ENCODE measurements around the gene RABGAP1. TPM values are rescaled to one million over a fixed set of nuclear protein-coding genes. Genes with fewer than 3 reads are reported as not detected.

RABGAP1 gene
- total RNA-seq, 1 donor from 2014 or later: 93.6 TPM

- no peak overlapping the region for H3K27ac Mint-ChIP-seq
- no peaks in the 10 kb centered on the region for H3K27me3 Mint-ChIP-seq
- TF ChIP-seq, protein P1, sequence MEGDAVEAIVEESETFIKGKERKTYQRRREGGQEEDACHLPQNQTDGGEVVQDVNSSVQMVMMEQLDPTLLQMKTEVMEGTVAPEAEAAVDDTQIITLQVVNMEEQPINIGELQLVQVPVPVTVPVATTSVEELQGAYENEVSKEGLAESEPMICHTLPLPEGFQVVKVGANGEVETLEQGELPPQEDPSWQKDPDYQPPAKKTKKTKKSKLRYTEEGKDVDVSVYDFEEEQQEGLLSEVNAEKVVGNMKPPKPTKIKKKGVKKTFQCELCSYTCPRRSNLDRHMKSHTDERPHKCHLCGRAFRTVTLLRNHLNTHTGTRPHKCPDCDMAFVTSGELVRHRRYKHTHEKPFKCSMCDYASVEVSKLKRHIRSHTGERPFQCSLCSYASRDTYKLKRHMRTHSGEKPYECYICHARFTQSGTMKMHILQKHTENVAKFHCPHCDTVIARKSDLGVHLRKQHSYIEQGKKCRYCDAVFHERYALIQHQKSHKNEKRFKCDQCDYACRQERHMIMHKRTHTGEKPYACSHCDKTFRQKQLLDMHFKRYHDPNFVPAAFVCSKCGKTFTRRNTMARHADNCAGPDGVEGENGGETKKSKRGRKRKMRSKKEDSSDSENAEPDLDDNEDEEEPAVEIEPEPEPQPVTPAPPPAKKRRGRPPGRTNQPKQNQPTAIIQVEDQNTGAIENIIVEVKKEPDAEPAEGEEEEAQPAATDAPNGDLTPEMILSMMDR (IDR thresholded peaks at IDR 0.05; ENCODE audit: unreplicated experiment): no peak
- no peak for DNase-seq (ENCODE audit: low spot score, unreplicated experiment)
- peaks cover 36% of the 10 kb centered on the region for H3K36me3 Mint-ChIP-seq (ENCODE audit: insufficient read depth)
- no peaks in the 10 kb centered on the region for H3K9me3 Mint-ChIP-seq (ENCODE audit: low read depth)
- peaks cover 6% of the 10 kb centered on the region for H3K4me1 Mint-ChIP-seq (ENCODE audit: low read depth)
- H3K4me3 Mint-ChIP-seq (ENCODE audit: low read depth): no peak overlapping the region
Observed at GRCh38 chr9:123098096-123098459, 157.3 kb downstream of the RABGAP1 start.

DNA sequence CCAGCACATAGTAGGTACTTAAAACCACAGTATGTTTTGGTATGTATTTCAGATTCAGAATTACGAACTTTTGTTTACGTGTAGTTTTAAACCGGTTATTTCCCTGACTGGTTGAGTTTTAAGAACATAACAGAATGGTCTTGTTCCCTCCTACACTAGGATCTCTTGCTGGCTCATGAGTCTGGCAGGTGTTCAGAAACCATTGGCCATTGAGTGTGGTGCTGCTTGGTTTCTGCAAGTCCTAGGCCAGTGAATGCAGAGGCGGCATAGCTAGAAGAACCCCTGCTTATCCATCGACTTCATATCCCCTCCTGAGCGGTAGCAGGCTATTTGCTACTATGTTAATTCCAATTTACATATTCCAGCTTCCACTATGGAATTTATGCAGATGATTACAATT lies 158.2 kb downstream of the RABGAP1 start:
- no peaks in the 10 kb centered on the region for H3K9me3 Mint-ChIP-seq (ENCODE audit: low read depth)
- H3K27me3 Mint-ChIP-seq: no peaks in the 10 kb centered on the region
- H3K36me3 Mint-ChIP-seq (ENCODE audit: insufficient read depth): peaks cover 30% of the 10 kb centered on the region
- TF ChIP-seq, protein P1 (IDR thresholded peaks at IDR 0.05; ENCODE audit: unreplicated experiment): no peak
- DNase-seq (ENCODE audit: low spot score, unreplicated experiment): no peak
- H3K4me1 Mint-ChIP-seq (ENCODE audit: low read depth): peaks cover 6% of the 10 kb centered on the region
- H3K4me3 Mint-ChIP-seq (ENCODE audit: low read depth): no peak overlapping the region
- H3K27ac Mint-ChIP-seq: no peak overlapping the region

DNA sequence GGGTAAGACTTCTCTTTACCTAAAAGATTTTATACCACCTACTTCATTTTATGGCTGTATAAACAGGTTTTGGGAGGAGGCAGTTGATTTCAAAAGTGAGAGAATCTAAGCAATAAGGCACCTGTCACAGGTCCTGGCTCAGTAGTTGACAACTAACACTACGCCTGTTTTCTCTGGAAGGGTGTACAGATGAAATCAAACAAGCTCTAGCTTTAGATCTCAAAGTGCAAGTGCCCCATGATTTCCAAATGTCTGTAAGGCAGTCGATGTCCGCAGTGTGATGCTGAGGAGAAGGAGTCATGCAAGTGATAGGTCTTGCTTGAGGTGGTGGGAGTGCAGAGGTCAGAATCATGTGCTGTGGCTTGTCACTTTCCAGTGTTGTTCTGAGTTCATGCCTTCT lies 158.7 kb downstream of the RABGAP1 start:
- TF ChIP-seq, protein P1 (IDR thresholded peaks at IDR 0.05; ENCODE audit: unreplicated experiment): no peak
- H3K36me3 Mint-ChIP-seq (ENCODE audit: insufficient read depth): peaks cover 28% of the 10 kb centered on the region
- H3K27ac Mint-ChIP-seq: no peak overlapping the region
- DNase-seq (ENCODE audit: low spot score, unreplicated experiment): no peak
- H3K4me3 Mint-ChIP-seq (ENCODE audit: low read depth): no peak overlapping the region
- H3K4me1 Mint-ChIP-seq (ENCODE audit: low read depth): peaks cover 6% of the 10 kb centered on the region
- H3K27me3 Mint-ChIP-seq: no peaks in the 10 kb centered on the region
- no peaks in the 10 kb centered on the region for H3K9me3 Mint-ChIP-seq (ENCODE audit: low read depth)

DNA sequence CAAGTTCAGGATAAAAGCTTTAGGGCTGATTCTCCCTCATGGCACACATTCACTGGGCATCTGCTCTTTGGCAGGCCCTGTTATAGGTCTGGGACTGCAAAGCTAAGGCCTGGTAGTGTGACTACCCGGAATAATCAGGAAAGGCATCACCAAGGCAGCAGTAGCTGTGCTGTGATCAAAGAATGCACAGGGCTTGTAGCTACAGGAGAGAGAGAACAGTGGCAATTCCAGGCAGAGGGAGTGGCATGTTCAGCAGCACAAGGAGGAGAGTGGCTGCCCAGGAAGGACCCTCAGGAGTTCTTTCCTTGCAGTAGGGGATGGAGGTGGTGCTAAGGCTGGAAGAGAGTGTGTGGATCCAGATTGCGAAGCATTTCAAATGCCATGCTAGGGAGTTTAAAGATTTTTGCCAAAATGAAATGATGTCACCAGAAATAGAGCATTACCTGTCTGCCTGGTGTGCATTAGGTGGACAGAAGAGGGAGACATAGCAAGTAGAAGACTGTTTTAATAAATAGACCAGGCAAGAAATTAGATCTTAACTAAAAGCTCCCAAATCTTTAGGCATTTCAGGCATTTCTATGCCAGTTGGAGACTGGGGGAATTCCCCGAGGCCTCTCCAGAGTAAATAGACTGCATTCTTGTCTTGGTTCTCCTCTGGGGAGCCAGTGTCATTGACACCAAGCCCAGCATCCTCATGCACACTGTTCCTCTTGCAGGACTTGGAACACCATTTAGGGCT lies 161.7 kb downstream of the RABGAP1 start:
- no peaks in the 10 kb centered on the region for H3K27me3 Mint-ChIP-seq
- DNase-seq (ENCODE audit: low spot score, unreplicated experiment): no peak
- H3K27ac Mint-ChIP-seq: peak overlapping the region; percentile 82
- H3K9me3 Mint-ChIP-seq (ENCODE audit: low read depth): no peaks in the 10 kb centered on the region
- peaks cover 1% of the 10 kb centered on the region for H3K4me1 Mint-ChIP-seq (ENCODE audit: low read depth)
- TF ChIP-seq, protein P1 (IDR thresholded peaks at IDR 0.05; ENCODE audit: unreplicated experiment): peak; percentile 39
- H3K36me3 Mint-ChIP-seq (ENCODE audit: insufficient read depth): peaks cover 24% of the 10 kb centered on the region
- H3K4me3 Mint-ChIP-seq (ENCODE audit: low read depth): no peak overlapping the region

- Mint-ChIP-seq H3K9me3 (ENCODE audit: low read depth) (no peaks in the 10 kb centered on the region), H3K4me1 (ENCODE audit: low read depth) (peaks cover 1% of the 10 kb centered on the region), H3K4me3 (ENCODE audit: low read depth) (no peak overlapping the region), H3K27ac (no peak overlapping the region), H3K27me3 (no peaks in the 10 kb centered on the region), H3K36me3 (ENCODE audit: insufficient read depth) (peaks cover 19% of the 10 kb centered on the region)
- DNase-seq (ENCODE audit: low spot score, unreplicated experiment): no peak
- TF ChIP-seq, protein P1 (IDR thresholded peaks at IDR 0.05; ENCODE audit: unreplicated experiment): no peak
Observed at GRCh38 chr9:123104807-123105206, 164.0 kb downstream of the RABGAP1 start.

Data from progenitor cell of endocrine pancreas (in vitro differentiated cells).